ENCODE measurements around the gene MYLK3.

DNA sequence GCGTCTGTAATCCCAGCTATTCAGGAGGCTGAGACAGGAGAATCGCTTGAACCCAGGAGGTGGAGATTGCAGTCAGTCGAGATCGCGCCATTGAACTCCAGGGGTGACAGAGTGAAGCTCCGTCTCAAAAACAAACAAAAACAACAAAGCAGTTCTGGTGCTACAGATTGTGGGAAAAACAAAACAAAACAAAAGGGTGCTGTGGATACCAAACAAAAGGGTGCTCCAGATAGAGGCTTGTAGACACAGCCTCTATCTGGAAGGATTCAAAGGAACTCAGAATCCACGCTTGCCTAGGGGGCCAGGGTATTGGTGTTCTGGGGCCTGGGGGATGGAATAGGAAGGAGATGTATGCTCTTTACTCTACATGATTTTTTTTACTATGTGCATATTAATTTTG lies 2.5 kb downstream of the MYLK3 start:
- TF ChIP-seq ZNF274 (IDR thresholded peaks at IDR 0.05; ENCODE audit: low read depth, low read length) (no peak), YY1 (IDR thresholded peaks at IDR 0.05; ENCODE audit: insufficient read depth, insufficient read length) (no peak), SUZ12 (IDR thresholded peaks at IDR 0.05; ENCODE audit: extremely low read depth, insufficient read depth, insufficient read length) (no peak)

Measured in NT2/D1 (cell line).